Loucy (cell line): ENCODE data around the gene RERE.
"Not testable (repeated sequence)": the region's sequence is repeated elsewhere in the genome, so short reads cannot be mapped to it uniquely, and the experiment has no call there.

ENCODE experiments used
- H2AFZ ChIP-seq: fragments of 200-600 bp; sonication (generic); 2 replicates; pipeline ENCODE4 v1.6.0; 2016; ENCODE audit warnings: antibody characterized with exemption, mild to moderate bottlenecking, low read length, moderate library complexity
- H3F3A ChIP-seq: fragments of 200-600 bp; 2 replicates; pipeline ENCODE4 v1.6.0; 2016; ENCODE audit warnings: antibody characterized with exemption, low read depth, mild to moderate bottlenecking
- H3K27me3 ChIP-seq: fragments of 200-600 bp; sonication (generic); 2 replicates; pipeline ENCODE4 v1.6.1; 2014; ENCODE audit warnings: low read length, mild to moderate bottlenecking; ENCODE audit not compliant: insufficient read depth, poor library complexity, severe bottlenecking
- H3K36me3 ChIP-seq: fragments of 200-600 bp; sonication (generic); 2 replicates; pipeline ENCODE4 v1.6.1; 2016; ENCODE audit warnings: low read length; ENCODE audit not compliant: insufficient read depth
- H3K4me1 ChIP-seq: fragments of 200-600 bp; sonication (generic); 2 replicates; pipeline ENCODE4 v1.5.1; 2014; ENCODE audit warnings: low read length, mild to moderate bottlenecking; ENCODE audit not compliant: insufficient read depth, poor library complexity, severe bottlenecking
- H3K4me2 ChIP-seq: fragments of 200-600 bp; sonication (generic); 2 replicates; pipeline ENCODE4 v1.6.0; 2014; ENCODE audit warnings: antibody characterized with exemption, low read length, low read depth, mild to moderate bottlenecking; ENCODE audit not compliant: poor library complexity, severe bottlenecking
- H3K4me3 ChIP-seq: fragments of 200-600 bp; sonication (generic); 2 replicates; pipeline ENCODE4 v1.5.1; 2014; ENCODE audit warnings: low read length, mild to moderate bottlenecking, mixed read lengths; ENCODE audit not compliant: poor library complexity, severe bottlenecking
- H3K79me2 ChIP-seq: fragments of 200-600 bp; sonication (generic); 2 replicates; pipeline ENCODE4 v1.6.1; 2014; ENCODE audit warnings: low read length; ENCODE audit not compliant: insufficient read depth
- H3K9ac ChIP-seq: fragments of 200-600 bp; sonication (generic); 2 replicates; pipeline ENCODE4 v1.6.0; 2014; ENCODE audit warnings: mild to moderate bottlenecking, low read depth, low read length, moderate library complexity; ENCODE audit not compliant: poor library complexity, severe bottlenecking
- H3K9me2 ChIP-seq: fragments of 200-600 bp; sonication (generic); replicated peaks from 2 replicates; pipeline ENCODE4 v1.6.1; 2016; ENCODE audit warnings: low read depth, low read length, mixed read lengths
- H3K9me3 ChIP-seq: fragments of 200-600 bp; sonication (generic); 2 replicates; pipeline ENCODE4 v1.6.1; 2014; ENCODE audit warnings: mild to moderate bottlenecking, antibody characterized with exemption, low read length, low read depth; ENCODE audit not compliant: insufficient read depth
- H4K20me1 ChIP-seq: fragments of 200-600 bp; sonication (generic); 2 replicates; pipeline ENCODE4 v1.6.0; 2014; ENCODE audit warnings: antibody characterized with exemption, low read length, mild to moderate bottlenecking; ENCODE audit not compliant: insufficient read depth, poor library complexity, severe bottlenecking
- CTCF ChIP-seq: fragments of 200-600 bp; sonication (generic); conservative IDR thresholded peaks from 2 replicates; pipeline ENCODE4 v1.5.1; 2014; ENCODE audit warnings: mild to moderate bottlenecking, antibody characterized with exemption, low read length
- EZH2phosphoT487 ChIP-seq: fragments of 200-600 bp; IDR thresholded peaks from 2 replicates; pipeline ENCODE4 v1.6.1; 2018; ENCODE audit warnings: antibody characterized with exemption, mild to moderate bottlenecking, moderate library complexity, borderline replicate concordance

Gene RERE

DNA sequence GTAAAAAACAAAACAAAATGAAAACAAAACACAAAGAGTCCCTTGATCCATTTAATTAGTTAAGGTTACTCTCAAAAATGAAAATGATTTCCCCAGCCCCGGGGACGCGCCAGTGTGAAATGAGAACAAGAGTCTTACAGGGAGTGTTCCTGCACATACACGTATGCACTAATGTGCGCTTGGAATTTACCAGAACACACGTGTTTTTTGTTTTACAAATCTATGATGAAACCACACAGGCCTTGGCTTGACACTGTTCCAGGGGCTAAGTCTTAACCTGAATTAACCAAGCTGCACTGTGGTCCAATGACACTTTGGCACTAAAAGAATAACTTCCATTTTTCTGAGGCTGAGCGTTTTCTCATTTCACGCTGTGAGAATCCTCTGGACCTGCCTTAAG is 435.8 kb downstream of the RERE start:
- Histone ChIP-seq H2AFZ (no peak overlapping the region), H3K9ac (no peak overlapping the region), H3K27me3 (no peaks in the 10 kb centered on the region), H3K4me1 (peaks cover 44% of the 10 kb centered on the region), H3K4me3 (no peak overlapping the region), H3F3A (no peaks in the 10 kb centered on the region; the same call in 1 of the 2 replicates), H4K20me1 (peaks cover 70% of the 10 kb centered on the region), H3K4me2 (no peak overlapping the region), H3K36me3 (peaks cover 33% of the 10 kb centered on the region; the same call in 1 of the 2 replicates), H3K79me2 (peaks cover 84% of the 10 kb centered on the region), H3K9me3 (no peaks in the 10 kb centered on the region), H3K9me2 (no peaks in the 10 kb centered on the region)
- TF ChIP-seq CTCF (no peak), EZH2phosphoT487 (no peak)

GRCh38 chr1:8380310-8380709 is 437.1 kb downstream of the RERE start:
- not testable (repeated sequence) for H3K9ac ChIP-seq, H3K4me3 ChIP-seq, H3K9me3 ChIP-seq, H3F3A ChIP-seq, H3K9me2 ChIP-seq, H2AFZ ChIP-seq, H3K4me2 ChIP-seq, H3K27me3 ChIP-seq
- Histone ChIP-seq H4K20me1 (peaks cover 71% of the 10 kb centered on the region), H3K79me2 (peaks cover 83% of the 10 kb centered on the region), H3K4me1 (peaks cover 44% of the 10 kb centered on the region), H3K36me3 (peaks cover 37% of the 10 kb centered on the region; the same call in 1 of the 2 replicates)

DNA sequence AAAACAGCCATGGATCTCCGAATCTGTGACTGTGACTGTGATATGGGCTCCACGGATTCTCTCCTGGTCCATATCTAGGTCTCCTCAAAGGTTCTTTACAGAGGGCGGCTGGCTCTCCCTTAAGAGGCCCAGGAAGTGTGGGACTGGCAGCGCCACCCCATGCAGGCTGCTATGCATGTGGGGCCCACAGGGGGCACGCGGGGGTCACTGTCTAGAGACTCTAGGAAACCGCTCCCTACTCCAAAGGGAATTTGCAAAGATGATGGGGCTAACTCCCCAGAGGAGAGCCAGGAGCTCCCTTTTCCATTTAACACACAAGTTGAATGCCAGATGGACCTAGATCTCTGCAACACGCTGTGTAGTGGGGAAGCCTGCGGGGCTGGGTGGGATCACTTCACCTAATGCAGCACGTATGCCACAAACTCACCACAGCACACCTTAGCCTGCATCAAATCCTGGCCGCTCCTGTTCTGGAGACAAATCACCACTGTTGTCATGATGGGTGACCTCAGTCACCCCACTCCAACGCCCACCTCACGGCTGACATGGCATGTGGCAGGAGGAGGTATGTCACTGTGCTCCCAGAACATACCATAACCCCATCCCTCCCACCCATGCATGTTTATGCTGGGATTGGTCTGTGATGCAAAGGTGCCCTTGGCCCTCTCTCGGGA is 437.8 kb downstream of the RERE start:
- peaks cover 36% of the 10 kb centered on the region; the same call in 1 of the 2 replicates for H3K36me3 ChIP-seq
- TF ChIP-seq CTCF (no peak; the same call in 1 of the 2 replicates), EZH2phosphoT487 (no peak)

DNA sequence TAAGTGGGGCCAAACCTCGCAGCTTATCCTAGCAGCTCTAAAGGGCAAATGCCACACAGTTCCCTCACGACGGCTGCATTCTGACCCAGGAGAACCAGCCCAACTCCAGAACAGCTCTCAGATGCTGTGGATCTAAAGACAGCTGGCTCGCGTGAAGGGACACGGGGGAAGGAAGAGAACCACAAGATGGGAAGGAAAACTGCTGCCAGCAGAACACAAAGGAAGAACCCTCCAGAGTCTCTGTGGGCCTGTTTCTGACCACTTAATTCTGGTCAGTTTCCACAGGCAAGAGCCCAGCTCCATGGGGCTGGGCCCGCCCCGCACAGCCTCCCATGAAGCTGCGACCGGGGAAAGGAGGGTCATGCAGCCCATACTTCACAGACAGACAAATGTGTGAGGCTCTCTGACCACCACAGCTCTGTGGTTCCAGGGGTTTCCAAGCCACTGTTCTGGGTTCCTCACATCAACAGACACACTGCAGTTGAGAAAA is 438.4 kb downstream of the RERE start:
- TF ChIP-seq CTCF: no peak
- no peak for TF ChIP-seq EZH2phosphoT487
- peaks cover 71% of the 10 kb centered on the region for H4K20me1 ChIP-seq

More for the DNA sequence above, 437.8 kb downstream of the RERE start:
- peaks cover 83% of the 10 kb centered on the region for H3K79me2 ChIP-seq
- no peak overlapping the region for H3K4me2 ChIP-seq
- no peak overlapping the region for H3K4me3 ChIP-seq
- H3K27me3 ChIP-seq: no peaks in the 10 kb centered on the region
- peaks cover 69% of the 10 kb centered on the region for H4K20me1 ChIP-seq
- no peaks in the 10 kb centered on the region for H3F3A ChIP-seq
- no peak overlapping the region for H3K9ac ChIP-seq
- no peaks in the 10 kb centered on the region for H3K9me2 ChIP-seq
- H2AFZ ChIP-seq: no peak overlapping the region
- no peaks in the 10 kb centered on the region for H3K9me3 ChIP-seq
- peaks cover 44% of the 10 kb centered on the region for H3K4me1 ChIP-seq

More for the DNA sequence above, 438.4 kb downstream of the RERE start:
- Histone ChIP-seq H3K4me2 (no peak overlapping the region), H3K27me3 (no peaks in the 10 kb centered on the region), H3K9ac (no peak overlapping the region), H3K9me3 (no peaks in the 10 kb centered on the region), H3F3A (no peaks in the 10 kb centered on the region), H3K4me1 (peaks cover 44% of the 10 kb centered on the region), H3K9me2 (no peaks in the 10 kb centered on the region), H3K4me3 (no peak overlapping the region), H2AFZ (no peak overlapping the region), H3K79me2 (peaks cover 83% of the 10 kb centered on the region), H3K36me3 (peaks cover 33% of the 10 kb centered on the region; the same call in 1 of the 2 replicates)
